Esophagus squamous epithelium (tissue), 5 donors: Measurements from ENCODE around the gene NIFK. TPM values are rescaled to one million over a fixed set of nuclear protein-coding genes. Genes with fewer than 3 reads are reported as not detected.

ENCODE experiments used
- DNase-seq: peaks from one replicate; lab custom pipeline; 2025; lab: John Stamatoyannopoulos, UW
- H3K27ac ChIP-seq, 4 donors: fragments of 200-600 bp; sonication (generic); one replicate each; pipeline ENCODE4 v1.5.1; 2016 to 2019; ENCODE audit warnings: mild to moderate bottlenecking in 1 of 4
- H3K27me3 ChIP-seq, 4 donors: fragments of 200-600 bp; sonication (generic); 1 replicate in 3 of 4; 2 replicates in 1 of 4; pipeline versions ENCODE4 v1.5.1 to v1.6.0; 2017 to 2021; ENCODE audit warnings: antibody characterized with exemption in 1 of 4
- H3K36me3 ChIP-seq, 3 donors: fragments of 200-600 bp; sonication (generic); one replicate each; pipeline ENCODE4 v1.5.1; 2016 to 2019
- H3K4me1 ChIP-seq, 3 donors: fragments of 200-600 bp; sonication (generic); one replicate each; pipeline ENCODE4 v1.5.1; 2017 to 2019
- H3K4me3 ChIP-seq, 4 donors: fragments of 200-600 bp; sonication (generic); 1 replicate in 3 of 4; 2 replicates in 1 of 4; pipeline ENCODE4 v1.5.1; 2016 to 2019; ENCODE audit warnings: mild to moderate bottlenecking in 2 of 4, moderate library complexity in 1 of 4
- H3K9me3 ChIP-seq, 3 donors: fragments of 200-600 bp; sonication (generic); one replicate each; pipeline ENCODE4 v1.5.1; 2016 to 2019
- CTCF ChIP-seq, 6 experiments: fragments of 450-650 bp in 4 of 6; fragments of 200-600 bp in 2 of 6; sonication (generic) in 2 of 6; IDR thresholded peaks; one replicate each; pipeline ENCODE4 v1.5.1; 2016 to 2019; ENCODE audit warnings: antibody characterized with exemption in 6 of 6, mild to moderate bottlenecking in 4 of 6, moderate library complexity in 4 of 6
- POLR2A ChIP-seq, 4 donors: fragments of 450-650 bp; IDR thresholded peaks; one replicate each; pipeline ENCODE4 v1.6.1; 2017; ENCODE audit warnings: antibody characterized with exemption in 4 of 4, mild to moderate bottlenecking in 4 of 4, moderate library complexity in 3 of 4
- WGBS, 2 donors: methylation state at CpG; one replicate each; pipeline ENCODE4 v1.1.5; 2018; 5-methylcytosine and 5-hydroxymethylcytosine counted together
- intact Hi-C: fragments of 100-400 bp; cut with DNase I; formaldehyde crosslinking; loops from one replicate; pipeline ENCODE4 v1.15.0; 2022
- total RNA-seq, 4 donors: library from RNA; depleted of rRNA; stranded (reverse); fragments of >200 nt; gene quantifications; one replicate each; pipeline ENCODE4 v1.1.0, GENCODE V29; 2016
- donor health status: DM: yes; HTN: yes; CAD: no.

NIFK gene
- 10 to 100 TPM; 40.3 to 79.2 (median 57.1) TPM for total RNA-seq

DNA sequence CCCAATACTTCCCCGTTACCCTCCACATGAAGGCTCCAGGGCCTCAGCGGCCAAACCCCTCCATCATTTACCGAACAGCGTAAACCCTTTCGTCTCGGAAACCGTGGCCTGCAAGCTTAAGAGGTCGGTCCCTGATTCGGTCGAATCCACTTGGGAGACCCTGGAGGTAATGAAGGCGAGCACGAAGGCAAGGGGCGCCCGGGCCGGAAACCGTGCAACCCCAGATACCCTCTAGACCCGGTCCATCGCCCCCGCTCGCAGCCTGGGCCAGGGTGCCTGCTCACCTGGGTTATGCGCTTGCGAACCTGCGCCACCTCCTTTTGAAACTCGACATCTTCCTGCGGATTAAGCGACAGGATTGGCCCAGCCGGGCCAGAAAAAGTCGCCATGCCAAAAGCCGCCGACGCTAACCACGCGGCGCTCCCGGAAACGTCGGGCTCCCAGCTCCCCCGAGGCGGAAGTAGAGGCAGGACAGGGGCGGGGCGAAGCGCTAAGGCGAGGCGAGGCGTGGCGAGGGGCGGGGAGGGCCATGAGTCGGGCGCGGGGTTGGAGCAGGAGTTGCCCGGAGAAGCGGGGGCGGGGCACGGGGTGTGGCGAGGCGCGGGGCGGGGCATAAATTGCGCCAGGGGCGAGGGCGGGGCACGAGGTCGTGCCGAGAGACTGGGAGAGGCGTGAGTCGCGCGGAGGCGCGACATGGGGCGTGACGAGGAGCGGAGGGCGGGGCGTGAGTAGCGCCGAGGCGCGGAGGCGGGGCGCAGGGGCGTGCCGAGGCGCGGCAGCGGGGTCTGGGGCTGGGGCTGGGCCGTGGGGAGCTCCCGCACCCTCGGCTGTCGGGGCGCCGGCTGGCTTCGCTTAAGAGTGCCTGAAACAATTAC is at the start of gene NIFK:
TSS of gene NIFK (minus strand) at position 414 of the 875 bp plus-strand sequence. CDS start at position 389, 25 bp downstream.
- Histone ChIP-seq H3K4me3 (peak within 1 kb of the TSS; percentile 83 to 93 (median 87)), H3K36me3 (peaks cover 0 to 35% (median 13%) of the 10 kb centered on the region in 3 donors), H3K27me3 (no peaks in the 10 kb centered on the region), H3K9me3 (no peaks in the 10 kb centered on the region), H3K4me1 (peaks cover 11 to 32% (median 14%) of the 10 kb centered on the region in 3 donors), H3K27ac (peak within 1 kb of the TSS; percentile 86 to 92 (median 90))
- TF ChIP-seq CTCF (IDR thresholded peaks at IDR 0.05) (peak in 2 of 6 experiments; percentile 14 to 15), POLR2A (IDR thresholded peaks at IDR 0.05) (peak in 2 of 4 donors; percentile 38 to 59)
- intact Hi-C loops: no loop called here
- 0 to 1% methylated on average over 16 to 28 of the region's 93 CpGs for WGBS, 2 donors
- DNase-seq: peak; percentile 93

DNA sequence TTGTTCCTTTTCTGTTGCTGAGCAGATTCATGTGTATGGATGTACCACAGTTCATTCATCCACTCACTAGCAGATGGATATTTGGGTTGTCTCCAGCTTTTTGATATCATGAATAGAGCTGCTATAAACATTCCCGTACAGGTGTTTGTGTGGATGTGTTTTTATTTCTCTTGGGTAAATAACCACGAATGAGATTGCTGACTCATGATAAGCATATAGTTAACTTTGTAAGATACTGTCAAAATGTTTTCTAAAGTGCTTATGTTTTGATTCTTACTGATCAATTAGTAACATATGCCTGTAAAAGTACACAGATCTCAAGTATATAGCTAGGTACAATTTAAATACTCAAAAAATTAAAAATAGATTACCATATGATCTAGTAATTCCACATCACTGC is 46.5 kb upstream of the NIFK start:
- no peak overlapping the region for H3K4me3 ChIP-seq
- intact Hi-C loops: no loop called here
- no peak for TF ChIP-seq POLR2A (IDR thresholded peaks at IDR 0.05)
- no peak for TF ChIP-seq CTCF (IDR thresholded peaks at IDR 0.05)
- no peaks in the 10 kb centered on the region for H3K4me1 ChIP-seq
- no peaks in the 10 kb centered on the region for H3K9me3 ChIP-seq
- H3K27ac ChIP-seq: no peak overlapping the region
- peaks cover 0 to 16% (median 0%) of the 10 kb centered on the region in 4 donors for H3K27me3 ChIP-seq
- 29 to 36% methylated on average over 2 of the region's 2 CpGs for WGBS, 2 donors
- no peaks in the 10 kb centered on the region for H3K36me3 ChIP-seq
- DNase-seq: no peak

DNA sequence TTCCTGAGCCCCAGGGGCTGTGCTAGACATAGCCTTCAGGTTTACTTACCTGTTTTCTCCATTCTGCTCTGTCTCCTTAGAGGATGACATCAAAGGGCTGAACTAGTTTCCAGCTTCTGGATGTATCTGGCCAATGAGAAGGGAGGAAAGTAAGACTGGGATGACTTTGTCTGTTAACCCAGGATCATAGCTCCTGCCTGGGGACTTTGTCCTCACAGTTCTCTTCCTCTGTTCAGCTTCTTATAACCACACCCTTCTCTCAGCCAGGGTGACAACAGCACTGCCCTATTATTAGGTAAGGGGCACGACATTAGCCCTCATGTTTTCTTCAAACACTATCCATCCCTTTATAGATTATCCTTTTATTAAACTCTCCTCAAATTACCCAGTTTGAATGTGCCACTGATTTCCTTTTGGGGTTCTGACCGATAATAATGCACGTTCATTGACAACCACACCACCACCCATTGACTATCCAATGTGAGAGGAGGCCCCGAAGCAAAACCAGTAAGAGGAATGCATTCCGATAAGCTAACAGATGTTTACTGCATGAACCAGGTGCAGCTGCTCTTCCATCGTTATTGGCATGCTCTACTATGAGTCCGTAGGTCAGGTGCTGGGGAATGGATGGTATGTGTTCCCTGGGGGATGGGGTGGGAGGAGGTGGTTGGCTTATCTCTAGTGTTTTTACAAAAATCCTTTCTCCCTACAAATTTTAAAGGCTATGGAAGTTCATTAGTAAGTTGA is 42.2 kb upstream of the NIFK start:
- DNase-seq: no peak

GRCh38 chr2:121777699-121778058 is 41.0 kb upstream of the NIFK start:
- H3K27ac ChIP-seq: no peak overlapping the region
- H3K36me3 ChIP-seq: no peaks in the 10 kb centered on the region
- 30 to 33% methylated on average over 1 of the region's 1 CpG for WGBS, 2 donors
- DNase-seq: no peak
- no peak overlapping the region for H3K4me3 ChIP-seq
- H3K4me1 ChIP-seq: no peaks in the 10 kb centered on the region
- intact Hi-C loops: no loop called here
- no peaks in the 10 kb centered on the region for H3K27me3 ChIP-seq
- H3K9me3 ChIP-seq: no peaks in the 10 kb centered on the region
- TF ChIP-seq POLR2A (IDR thresholded peaks at IDR 0.05) (no peak), CTCF (IDR thresholded peaks at IDR 0.05) (no peak)

More for the DNA sequence above, 42.2 kb upstream of the NIFK start:
- H3K27me3 ChIP-seq: no peaks in the 10 kb centered on the region
- intact Hi-C loops: no loop called here
- no peak overlapping the region for H3K4me3 ChIP-seq
- H3K27ac ChIP-seq: no peak overlapping the region
- no peaks in the 10 kb centered on the region for H3K9me3 ChIP-seq
- no peaks in the 10 kb centered on the region for H3K36me3 ChIP-seq
- 61 to 64% methylated on average over 6 to 7 of the region's 7 CpGs for WGBS, 2 donors
- no peaks in the 10 kb centered on the region for H3K4me1 ChIP-seq
- TF ChIP-seq CTCF (IDR thresholded peaks at IDR 0.05): no peak
- TF ChIP-seq POLR2A (IDR thresholded peaks at IDR 0.05): no peak
